H1 (cell line): ENCODE data around the gene CDC42BPB. TPM values are rescaled to one million over a fixed set of nuclear protein-coding genes. Genes with fewer than 3 reads are reported as not detected.

Source experiments
- CTCF ChIA-PET: fragments of 300-600 bp; sonication (Branson Sonifier 250); formaldehyde crosslinking; loops from one replicate; lab custom pipeline; 2021; ENCODE audit not compliant: partially characterized antibody; lab: Charles Lee
- POLR2A ChIA-PET: fragments of 300-600 bp; sonication (Branson Sonifier 250); formaldehyde crosslinking; loops from one replicate; lab custom pipeline; 2021; ENCODE audit warnings: inconsistent platforms; ENCODE audit not compliant: partially characterized antibody; lab: Charles Lee
- DNase-seq, 2 experiments: peaks; one replicate each; pipeline versions ENCODE4 v3.0.0 to v3.0.0-alpha.2; 2010 to 2022; ENCODE audit warnings: low spot score in 2 of 2, low read depth in 1 of 2, mixed read lengths in 1 of 2
- FAIRE-seq: peaks from 2 replicates; lab custom pipeline; 2011; peaks lifted over from hg19 to GRCh38; lab: Jason Lieb, UNC
- H2AFZ ChIP-seq: 2 replicates; pipeline ENCODE4 v1.8.1; 2012; ENCODE audit warnings: low read length, inconsistent platforms
- H2AK5ac ChIP-seq: 2 replicates; pipeline ENCODE4 v1.6.1; 2013; ENCODE audit warnings: low read depth, low read length
- H2BK120ac ChIP-seq: replicated peaks from 2 replicates; pipeline ENCODE3; 2013; ENCODE audit warnings: low read depth, low read length, inconsistent platforms
- H2BK12ac ChIP-seq: 2 replicates; pipeline ENCODE4 v1.6.1; 2013; ENCODE audit warnings: low read depth, low read length
- H2BK15ac ChIP-seq: 2 replicates; pipeline ENCODE4 v1.6.1; 2013; ENCODE audit warnings: low read length
- H2BK20ac ChIP-seq: 2 replicates; pipeline ENCODE4 v1.6.1; 2013; ENCODE audit warnings: low read length
- H2BK5ac ChIP-seq: 2 replicates; pipeline ENCODE4 v1.6.1; 2013; ENCODE audit warnings: low read depth, low read length
- H3K14ac ChIP-seq: 2 replicates; pipeline ENCODE4 v1.6.1; 2013; ENCODE audit warnings: inconsistent platforms; ENCODE audit not compliant: insufficient read length
- H3K18ac ChIP-seq: 2 replicates; pipeline ENCODE4 v1.6.1; 2013; ENCODE audit warnings: low read length; ENCODE audit errors: extremely low read depth
- H3K23ac ChIP-seq: 2 replicates; pipeline ENCODE4 v1.6.1; 2013; ENCODE audit warnings: inconsistent platforms; ENCODE audit not compliant: insufficient read length
- H3K23me2 ChIP-seq: 2 replicates; pipeline ENCODE4 v1.6.1; 2013; ENCODE audit warnings: low read depth, low read length
- H3K27ac ChIP-seq: 2 replicates; pipeline ENCODE4 v1.6.1; 2011; ENCODE audit warnings: low read depth, low read length, inconsistent platforms
- H3K27me3 ChIP-seq, 4 experiments: replicated peaks in 1 of 4; 1 replicate in 1 of 4; 2 replicates in 3 of 4; pipeline versions ENCODE4 v1.6.1 to v1.8.1; 2011 to 2013; ENCODE audit warnings: low read length in 3 of 4, mild to moderate bottlenecking in 3 of 4, inconsistent platforms in 2 of 4, mixed read lengths in 2 of 4, moderate library complexity in 1 of 4; ENCODE audit not compliant: control insufficient read depth in 3 of 4, insufficient read depth in 3 of 4; ENCODE audit errors: extremely low read depth in 1 of 4
- H3K36me3 ChIP-seq, 4 experiments: 2 replicates each; pipeline versions ENCODE4 v1.6.1 to v1.8.1; 2011 to 2013; ENCODE audit warnings: mild to moderate bottlenecking in 4 of 4, low read length in 3 of 4, moderate library complexity in 2 of 4, control low read depth in 1 of 4, inconsistent platforms in 1 of 4; ENCODE audit not compliant: insufficient read depth in 4 of 4, control insufficient read depth in 2 of 4
- H3K4ac ChIP-seq: replicated peaks from 2 replicates; pipeline ENCODE3; 2013; ENCODE audit warnings: low read length, low read depth, mixed read lengths, inconsistent platforms; ENCODE audit not compliant: insufficient read length
- H3K4me1 ChIP-seq, 4 experiments: replicated peaks in 1 of 4; 1 replicate in 1 of 4; 2 replicates in 3 of 4; pipeline versions ENCODE4 v1.6.1 to v1.8.1; 2011 to 2013; ENCODE audit warnings: low read length in 3 of 4, inconsistent platforms in 2 of 4, mixed read lengths in 1 of 4; ENCODE audit not compliant: insufficient read depth in 4 of 4, control insufficient read depth in 3 of 4
- H3K4me2 ChIP-seq, 2 experiments: 2 replicates each; pipeline versions ENCODE4 v1.6.1 to v1.8.1; 2011 to 2013; ENCODE audit warnings: low read depth in 2 of 2, low read length in 2 of 2, control low read depth in 1 of 2, inconsistent platforms in 1 of 2, mild to moderate bottlenecking in 1 of 2; ENCODE audit not compliant: insufficient read depth in 1 of 2
- H3K4me3 ChIP-seq, 4 experiments: fragments of 200-600, 300-600 bp in 1 of 4; sonication (generic), shearing (Covaris generic), sonication (Bioruptor Twin) in 1 of 4; 2 replicates each; pipeline versions ENCODE4 v1.5.1 to v1.8.1; 2011 to 2016; ENCODE audit warnings: low read length in 4 of 4, low read depth in 3 of 4, control low read depth in 2 of 4, inconsistent platforms in 2 of 4, mild to moderate bottlenecking in 2 of 4, mixed read lengths in 1 of 4, moderate library complexity in 1 of 4; ENCODE audit not compliant: insufficient read depth in 2 of 4; ENCODE audit errors: extremely low read depth in 1 of 4
- H3K56ac ChIP-seq: replicated peaks from 2 replicates; pipeline ENCODE3; 2013; ENCODE audit warnings: low read depth, mild to moderate bottlenecking, mixed read lengths, low read length, inconsistent platforms; ENCODE audit not compliant: insufficient read length
- H3K79me1 ChIP-seq: 2 replicates; pipeline ENCODE4 v1.6.1; 2013; ENCODE audit warnings: low read depth, low read length, control low read depth
- H3K79me2 ChIP-seq, 2 experiments: 2 replicates each; pipeline versions ENCODE4 v1.6.1 to v1.8.1; 2012 to 2013; ENCODE audit warnings: low read length in 2 of 2, mild to moderate bottlenecking in 2 of 2, inconsistent platforms in 1 of 2; ENCODE audit not compliant: insufficient read depth in 2 of 2, control insufficient read depth in 1 of 2
- H3K9ac ChIP-seq, 4 experiments: replicated peaks in 1 of 4; 1 replicate in 1 of 4; 2 replicates in 3 of 4; pipeline versions ENCODE4 v1.6.1 to v1.8.1; 2011 to 2013; ENCODE audit warnings: low read depth in 3 of 4, low read length in 3 of 4, control low read depth in 2 of 4, mild to moderate bottlenecking in 2 of 4, moderate library complexity in 2 of 4, inconsistent platforms in 1 of 4; ENCODE audit errors: extremely low read depth in 1 of 4
- H3K9me3 ChIP-seq, 2 experiments: 2 replicates each; pipeline versions ENCODE4 v1.6.1 to v1.8.1; 2012 to 2013; ENCODE audit warnings: mild to moderate bottlenecking in 2 of 2, moderate library complexity in 2 of 2, control low read depth in 1 of 2, inconsistent platforms in 1 of 2, low read depth in 1 of 2, low read length in 1 of 2, mixed read lengths in 1 of 2; ENCODE audit not compliant: insufficient read depth in 2 of 2
- H4K20me1 ChIP-seq, 2 experiments: replicated peaks in 1 of 2; 2 replicates each; pipeline versions ENCODE3 to v1.8.1; 2011 to 2013; ENCODE audit warnings: inconsistent platforms in 2 of 2, low read length in 2 of 2, mild to moderate bottlenecking in 1 of 2; ENCODE audit not compliant: insufficient read depth in 2 of 2, control insufficient read depth in 1 of 2
- H4K5ac ChIP-seq: 2 replicates; pipeline ENCODE4 v1.6.1; 2013; ENCODE audit warnings: low read length, low read depth, mixed read lengths, inconsistent platforms; ENCODE audit not compliant: insufficient read length
- H4K8ac ChIP-seq: 2 replicates; pipeline ENCODE4 v1.8.0; 2013; ENCODE audit warnings: mild to moderate bottlenecking, moderate library complexity, low read length, inconsistent platforms; ENCODE audit not compliant: insufficient read depth; ENCODE audit errors: extremely low read depth
- H4K91ac ChIP-seq: replicated peaks from 2 replicates; pipeline ENCODE3; 2013; ENCODE audit warnings: low read length, mixed read lengths, inconsistent platforms; ENCODE audit not compliant: insufficient read length
- GTF2F1 ChIP-seq: IDR thresholded peaks from 2 replicates; pipeline ENCODE4 v1.6.1; 2012; ENCODE audit warnings: low read depth, low read length, improper control_type of control experiment, borderline replicate concordance
- TAF1 ChIP-seq: IDR thresholded peaks from 2 replicates; pipeline ENCODE4 v1.6.1; 2011; ENCODE audit warnings: mild to moderate bottlenecking, low read depth, low read length
- WGBS, 2 experiments: shearing (Covaris generic) in 1 of 2; methylation state at CpG; one replicate each; pipeline versions ENCODE4 v1.1.6 to v1.1.7; 2013 to 2015; ENCODE audit warnings: low lambda C conversion rate in 2 of 2, mixed read lengths in 2 of 2, inconsistent platforms in 1 of 2, low coverage in 1 of 2, missing lambda C conversion rate in 1 of 2; ENCODE audit not compliant: insufficient replicate concordance in 2 of 2, insufficient coverage in 1 of 2, insufficient read length in 1 of 2; ENCODE audit errors: extremely low coverage in 1 of 2, missing lambda C conversion rate in 1 of 2; 5-methylcytosine and 5-hydroxymethylcytosine counted together
- polyA plus RNA-seq, 7 experiments: library from polyadenylated mRNA; depleted of rRNA in 3 of 7; stranded (reverse) in 5 of 7; unstranded in 2 of 7; fragments of >200 nt in 5 of 7; fragments of 200-250 nt in 2 of 7; gene quantifications; 1 replicate in 5 of 7; 2 replicates in 1 of 7; 4 replicates in 1 of 7; pipeline versions ENCODE4 v1.2.1 to v1.2.3, GENCODE V29; 2011 to 2013; ENCODE audit warnings: missing spikeins in 2 of 7, mixed read lengths in 2 of 7
- total RNA-seq: library from RNA; stranded (reverse); fragmentation: NEBNext Ultra II Directional; extraction: Animal tissue kit (Norgen Biotek cat#: 25700); gene quantifications from 2 replicates; pipeline ENCODE4 v1.2.1, GENCODE V29; 2021
- TF ChIP-seq, protein P1 (sequence below): IDR thresholded peaks from 2 replicates; pipeline ENCODE4 v1.6.1; 2012; ENCODE audit warnings: inconsistent platforms

The CDC42BPB gene
- total and polyA plus RNA-seq, 2 of the 8 experiments (the other 6 are each of a cell fraction or from before 2014, with no cell fraction given): 51.2 to 88.2 TPM

DNA sequence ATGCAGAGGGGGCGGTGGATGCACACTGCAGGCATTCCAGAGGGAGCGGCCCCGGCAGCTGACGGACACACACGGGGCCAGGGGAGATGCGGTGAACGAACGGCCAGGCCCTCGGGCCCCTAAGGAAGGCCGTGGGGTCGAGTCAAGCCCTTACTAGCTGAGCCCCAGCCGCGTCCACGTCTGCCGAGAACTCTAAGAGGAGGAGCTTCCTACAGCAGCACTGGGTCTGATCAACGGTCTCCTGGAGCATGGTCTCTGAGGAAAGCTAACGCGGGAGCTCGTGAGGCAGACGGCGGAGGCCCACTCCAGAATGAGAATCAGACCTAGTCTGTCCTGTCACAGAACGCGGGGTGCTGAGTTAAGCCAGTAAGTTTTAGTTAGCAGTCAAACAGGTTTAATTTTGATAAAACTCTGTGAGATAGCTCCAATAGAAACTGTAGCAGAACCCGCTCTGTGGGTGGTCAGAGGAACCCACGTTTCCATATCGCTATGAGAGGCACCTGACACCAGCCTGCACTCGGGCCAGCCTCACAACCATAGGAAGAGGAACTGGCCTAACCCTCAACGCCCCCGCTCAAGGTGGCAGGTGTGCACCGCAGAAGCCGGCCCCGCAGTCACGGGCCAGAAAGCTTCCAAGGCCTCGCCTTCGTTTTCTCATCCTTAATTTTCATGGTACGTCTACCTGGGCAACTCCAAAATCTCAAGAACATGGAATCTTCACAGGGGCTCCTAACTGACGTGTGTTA lies 55.5 kb downstream of the CDC42BPB start:
- Histone ChIP-seq H3K18ac (no peak overlapping the region), H3K9ac (no peak overlapping the region), H3K14ac (no peak overlapping the region), H2AK5ac (no peak overlapping the region), H4K20me1 (peaks cover 5 to 13% of the 10 kb centered on the region in 2 experiments), H2BK5ac (no peak overlapping the region), H2BK12ac (no peak overlapping the region), H2BK15ac (no peak overlapping the region), H3K4ac (no peak overlapping the region), H3K27ac (no peak overlapping the region), H2AFZ (no peak overlapping the region), H4K5ac (no peak overlapping the region), H3K4me2 (no peak overlapping the region), H3K4me3 (no peak overlapping the region), H4K8ac (no peak overlapping the region), H3K23ac (no peak overlapping the region), H3K27me3 (no peaks in the 10 kb centered on the region), H3K79me1 (peaks cover 10% of the 10 kb centered on the region; the same call in 1 of the 2 replicates), H4K91ac (no peak overlapping the region), H2BK120ac (no peak overlapping the region), H3K9me3 (no peaks in the 10 kb centered on the region), H3K56ac (no peak overlapping the region), H3K4me1 (no peaks in the 10 kb centered on the region), H3K36me3 (peaks cover 0 to 30% (median 6%) of the 10 kb centered on the region in 4 experiments; a peak in 5 of 8 replicates), H3K23me2 (no peaks in the 10 kb centered on the region), H3K79me2 (no peaks in the 10 kb centered on the region), H2BK20ac (no peak overlapping the region)
- WGBS, 2 experiments: 95% methylated on average over 36 of the region's 37 CpGs; no CpG with 5 or more reads in 1 of the 2 experiments
- ChIA-PET POLR2A (interaction anchor here (1.0 to 1.1 kb wide), 2 partner anchors 12 to 342 kb away, joined by 3 read pairs; no protein-coding TSS in a partner anchor), CTCF (interaction anchor here (0.6 to 1.4 kb wide), 4 partner anchors 10 to 1176 kb away, joined by 3 to 7 read pairs (median 4); no protein-coding TSS in a partner anchor)
- DNase-seq: no peak
- no peak for FAIRE-seq
- TF ChIP-seq TAF1 (no peak), GTF2F1 (no peak)
- TF ChIP-seq, protein P1, sequence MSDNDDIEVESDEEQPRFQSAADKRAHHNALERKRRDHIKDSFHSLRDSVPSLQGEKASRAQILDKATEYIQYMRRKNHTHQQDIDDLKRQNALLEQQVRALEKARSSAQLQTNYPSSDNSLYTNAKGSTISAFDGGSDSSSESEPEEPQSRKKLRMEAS: no peak
